Hematopoietic multipotent progenitor cell treated with erythropoietin and hydrocortisone succinate and interleukin-3 and kit ligand, for 8 days (in vitro differentiated cells): ENCODE results near the gene TALDO1.
"Not testable (repeated sequence)": the region's sequence is repeated elsewhere in the genome, so short reads cannot be mapped to it uniquely, and the experiment has no call there.

Experiments
- DNase-seq: peaks from one replicate; pipeline ENCODE4 v3.0.0-alpha.2; 2015

The TALDO1 gene

DNA sequence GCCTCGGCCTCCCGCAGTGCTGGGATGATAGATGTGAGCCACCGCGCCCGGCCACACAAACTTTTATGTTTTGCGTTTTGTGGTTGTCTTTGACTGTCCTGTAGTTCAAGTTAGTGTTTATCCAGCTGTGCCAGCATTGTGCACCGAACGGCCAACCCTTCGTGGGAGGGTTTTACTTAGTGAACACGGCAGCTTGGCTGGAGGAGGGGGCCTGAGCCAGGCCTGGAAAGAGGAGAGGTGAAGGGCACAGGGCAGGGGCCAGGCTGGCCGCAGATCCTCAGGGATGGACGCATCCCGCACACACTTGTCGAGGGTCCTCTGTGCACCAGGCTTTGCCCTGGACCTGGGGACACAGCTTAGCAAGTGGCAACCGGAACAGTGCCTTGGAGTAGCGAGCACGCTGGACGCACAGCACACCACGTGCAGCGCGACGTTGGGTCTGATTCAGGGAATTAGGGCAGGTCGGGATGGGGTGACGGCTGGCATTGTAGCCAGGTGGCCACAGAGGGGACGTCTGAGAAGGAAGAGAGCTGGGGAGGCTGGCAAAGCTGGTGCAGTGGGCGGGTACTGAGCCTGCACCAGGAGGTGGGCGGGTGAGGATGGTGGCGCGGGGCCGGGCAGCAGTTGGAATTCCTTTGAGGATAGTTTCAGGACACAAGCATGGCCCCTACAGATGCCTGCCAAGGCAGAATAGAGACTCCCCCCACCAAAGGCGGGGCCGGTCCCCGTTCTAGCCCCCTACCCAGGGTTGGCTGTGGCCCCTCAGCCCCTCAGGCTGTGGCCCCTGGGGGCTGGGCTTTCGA, 27.8 kb upstream of the TALDO1 start:
- no peak for DNase-seq

DNA sequence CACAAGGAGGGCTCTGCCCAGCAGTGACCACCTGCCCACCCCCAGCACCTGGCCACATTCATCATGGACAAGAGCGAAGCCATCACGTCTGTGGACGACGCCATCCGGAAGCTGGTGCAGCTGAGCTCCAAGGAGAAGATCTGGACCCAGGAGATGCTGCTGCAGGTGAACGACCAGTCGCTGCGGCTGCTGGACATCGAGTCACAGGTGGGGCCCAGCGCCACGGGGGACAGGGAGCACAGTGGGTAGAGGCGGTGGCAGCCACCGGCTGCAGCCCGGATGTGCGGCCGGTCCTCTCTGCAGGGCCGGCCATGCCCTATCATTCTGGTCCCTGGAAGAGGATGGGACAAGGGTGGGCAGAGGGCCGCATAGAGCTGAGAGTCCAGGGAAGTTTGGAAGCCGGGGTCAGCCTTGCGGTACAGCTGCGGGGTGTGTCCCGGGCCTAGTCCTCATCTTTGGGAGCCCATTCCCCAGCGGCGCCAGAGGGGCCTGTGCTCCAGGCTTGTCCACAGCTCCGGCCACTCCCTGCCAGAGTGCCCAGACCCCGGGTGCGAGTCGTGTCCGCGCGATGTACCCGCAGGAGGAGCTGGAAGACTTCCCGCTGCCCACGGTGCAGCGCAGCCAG, 27.1 kb upstream of the TALDO1 start:
- no peak for DNase-seq

DNA sequence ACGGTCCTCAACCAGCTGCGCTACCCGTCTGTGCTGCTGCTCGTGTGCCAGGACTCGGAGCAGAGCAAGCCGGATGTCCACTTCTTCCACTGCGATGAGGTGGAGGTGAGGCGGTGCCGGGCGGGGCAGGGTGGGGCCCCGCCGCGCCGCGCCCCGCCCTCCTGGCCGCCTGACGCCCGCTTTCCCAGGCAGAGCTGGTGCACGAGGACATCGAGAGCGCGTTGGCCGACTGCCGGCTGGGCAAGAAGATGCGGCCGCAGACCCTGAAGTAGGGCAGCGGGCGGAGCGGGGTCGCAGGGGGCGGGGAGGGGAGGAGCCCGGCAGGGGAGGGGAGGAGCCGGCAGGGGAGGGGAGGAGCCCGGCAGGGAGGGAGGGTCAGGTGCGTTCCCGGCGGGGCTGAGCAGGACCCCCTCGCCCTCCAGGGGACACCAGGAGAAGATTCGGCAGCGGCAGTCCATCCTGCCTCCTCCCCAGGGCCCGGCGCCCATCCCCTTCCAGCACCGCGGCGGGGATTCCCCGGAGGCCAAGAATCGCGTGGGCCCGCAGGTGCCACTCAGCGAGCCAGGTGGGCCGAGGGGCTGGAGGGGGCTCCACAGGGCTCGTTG, 26.5 kb upstream of the TALDO1 start:
- no peak for DNase-seq

DNA sequence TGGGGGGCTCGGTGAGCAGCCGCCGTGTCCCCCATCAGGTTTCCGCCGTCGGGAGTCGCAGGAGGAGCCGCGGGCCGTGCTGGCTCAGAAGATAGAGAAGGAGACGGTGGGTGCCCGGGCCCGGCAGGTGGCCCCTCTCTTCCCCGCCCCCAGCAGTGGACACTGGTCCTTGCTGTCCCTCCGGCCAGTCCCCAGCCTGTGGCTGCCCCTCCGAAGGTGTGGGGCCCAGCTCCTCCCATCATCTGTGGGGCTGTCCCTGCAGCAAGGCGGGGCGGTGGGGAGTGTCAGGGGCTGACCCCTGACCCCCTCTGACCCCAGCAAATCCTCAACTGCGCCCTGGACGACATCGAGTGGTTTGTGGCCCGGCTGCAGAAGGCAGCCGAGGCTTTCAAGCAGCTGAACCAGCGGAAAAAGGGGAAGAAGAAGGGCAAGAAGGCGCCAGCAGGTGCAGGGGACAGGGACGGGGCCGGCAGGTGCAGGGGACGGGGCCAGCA, 26.0 kb upstream of the TALDO1 start:
- DNase-seq: no peak

DNA sequence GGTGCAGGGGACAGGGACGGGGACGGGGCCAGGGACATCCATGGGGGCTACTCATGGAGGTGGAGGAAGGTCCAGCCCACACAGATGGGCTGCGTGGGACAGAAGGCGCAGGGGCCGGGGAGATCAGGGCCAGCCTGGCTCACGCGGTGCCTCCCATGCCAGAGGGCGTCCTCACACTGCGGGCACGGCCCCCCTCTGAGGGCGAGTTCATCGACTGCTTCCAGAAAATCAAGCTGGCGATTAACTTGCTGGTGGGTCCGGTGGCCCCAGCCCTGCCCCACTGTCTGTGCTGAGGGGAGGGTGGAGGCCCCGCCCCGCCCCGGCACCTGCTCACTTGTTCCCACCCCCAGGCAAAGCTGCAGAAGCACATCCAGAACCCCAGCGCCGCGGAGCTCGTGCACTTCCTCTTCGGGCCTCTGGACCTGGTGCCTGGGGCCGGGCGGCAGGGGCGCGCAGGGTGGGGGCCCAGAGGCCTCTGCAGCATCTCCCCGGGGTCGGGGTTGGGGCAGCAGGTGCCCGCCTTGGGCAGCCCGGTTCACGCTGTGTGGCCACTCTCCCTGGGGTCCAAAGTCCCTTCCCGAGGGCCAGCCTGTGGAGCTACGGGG, 25.4 kb upstream of the TALDO1 start:
- DNase-seq: peak; percentile 29

DNA sequence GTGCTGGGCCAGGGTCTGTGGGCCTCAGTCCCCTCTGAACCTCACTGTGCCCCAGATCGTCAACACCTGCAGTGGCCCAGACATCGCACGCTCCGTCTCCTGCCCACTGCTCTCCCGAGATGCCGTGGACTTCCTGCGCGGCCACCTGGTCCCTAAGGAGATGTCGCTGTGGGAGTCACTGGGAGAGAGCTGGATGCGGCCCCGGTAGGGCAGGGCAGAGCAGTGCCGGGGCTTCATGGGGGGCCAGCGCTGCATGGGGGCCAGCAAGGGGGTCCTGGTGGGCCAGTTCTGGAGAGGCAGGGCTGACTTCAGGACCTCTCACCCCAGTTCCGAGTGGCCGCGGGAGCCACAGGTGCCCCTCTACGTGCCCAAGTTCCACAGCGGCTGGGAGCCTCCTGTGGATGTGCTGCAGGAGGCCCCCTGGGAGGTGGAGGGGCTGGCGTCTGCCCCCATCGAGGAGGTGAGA, 24.9 kb upstream of the TALDO1 start:
- no peak for DNase-seq

DNA sequence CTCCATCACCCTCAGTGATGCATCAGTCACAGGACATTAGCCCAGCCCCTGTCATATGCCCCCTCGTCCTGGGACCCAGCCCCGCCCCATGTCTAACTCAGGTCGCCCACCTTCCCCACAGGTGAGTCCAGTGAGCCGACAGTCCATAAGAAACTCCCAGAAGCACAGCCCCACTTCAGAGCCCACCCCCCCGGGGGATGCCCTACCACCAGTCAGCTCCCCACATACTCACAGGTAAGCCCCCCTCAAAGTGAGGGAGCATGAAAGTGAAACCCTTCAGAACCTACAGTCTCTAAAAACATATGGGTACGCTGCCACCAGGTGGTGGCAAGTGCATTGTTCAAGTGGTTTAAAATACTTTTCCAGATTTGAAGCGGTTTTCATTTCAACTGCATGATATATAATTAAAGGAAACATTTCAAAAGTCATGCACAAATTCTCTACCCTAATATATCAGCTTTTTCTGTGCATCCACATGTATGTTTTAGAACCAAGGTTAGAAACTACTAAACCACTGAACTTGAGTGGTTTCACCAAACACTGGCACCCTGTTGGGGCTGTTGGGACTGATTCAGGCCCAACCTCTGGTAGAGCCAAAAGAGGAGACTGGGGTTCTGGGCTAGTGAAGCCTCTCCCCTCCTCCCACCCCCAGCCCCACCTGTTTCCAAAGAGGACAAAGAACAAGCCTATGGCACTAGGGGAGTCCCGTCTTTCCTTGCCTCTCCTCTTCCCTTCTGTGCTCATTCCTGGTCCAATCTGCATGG, 24.0 kb upstream of the TALDO1 start:
- peak; percentile 71 for DNase-seq

DNA sequence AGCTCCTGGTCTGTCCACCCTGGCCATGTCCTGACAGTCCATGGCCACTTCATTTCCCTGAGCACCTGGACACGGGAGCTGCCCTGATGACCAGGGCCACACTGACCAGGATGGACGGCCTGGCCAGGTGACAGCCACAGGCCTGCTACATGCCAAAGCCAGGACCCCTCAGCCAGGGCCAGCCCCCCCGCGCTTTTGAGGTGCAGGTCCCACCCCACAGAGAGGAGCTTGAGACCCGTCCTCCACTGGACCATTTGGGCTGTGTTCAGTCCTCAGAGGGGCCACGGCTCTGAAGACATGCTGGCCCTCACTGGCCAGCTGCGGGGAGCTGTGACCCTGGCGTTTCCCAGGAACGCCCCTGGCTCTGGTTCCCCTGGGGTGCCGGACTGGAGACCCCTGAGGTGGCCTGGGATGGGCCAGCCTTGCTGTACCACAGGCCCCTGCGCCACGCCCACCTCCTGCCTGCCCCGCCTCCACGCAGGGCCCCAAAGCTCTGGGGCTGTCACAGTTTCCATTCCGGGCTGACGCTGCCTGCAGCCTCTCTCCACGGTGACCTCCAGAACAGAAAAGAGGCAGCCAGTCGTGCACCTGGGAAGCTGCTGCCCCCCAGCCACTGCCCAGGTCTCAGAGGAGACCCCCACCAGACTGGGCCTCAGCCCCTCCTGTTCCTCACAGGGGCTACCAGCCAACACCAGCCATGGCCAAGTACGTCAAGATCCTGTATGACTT, 23.1 kb upstream of the TALDO1 start:
- no peak for DNase-seq

DNA sequence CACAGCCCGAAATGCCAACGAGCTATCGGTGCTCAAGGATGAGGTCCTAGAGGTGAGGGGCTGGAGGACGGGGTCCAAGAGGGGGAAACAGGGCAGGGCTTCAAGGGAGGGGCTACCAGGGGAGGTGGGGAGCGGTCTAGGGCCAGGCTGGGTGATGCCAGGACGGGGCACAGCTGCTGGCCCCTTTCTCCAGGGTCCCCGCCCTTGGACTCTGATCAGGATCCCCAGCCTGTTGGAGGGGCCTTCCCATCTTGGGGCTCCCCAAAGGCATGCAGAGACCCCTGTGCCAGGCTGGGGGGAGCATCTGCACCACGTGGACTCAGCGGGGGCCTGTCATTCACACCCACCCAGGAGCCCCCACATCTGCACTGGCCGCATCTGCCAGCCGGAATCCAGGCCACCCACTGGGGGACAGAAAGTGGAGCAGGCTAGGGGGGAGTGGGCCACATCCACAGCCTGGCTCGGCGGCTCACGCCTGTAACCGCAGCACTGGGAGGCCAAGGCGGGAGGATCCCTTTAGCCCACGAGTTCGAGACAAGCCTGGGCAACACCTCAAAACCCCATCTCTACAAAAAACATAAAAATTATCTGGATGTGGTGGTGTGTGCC, 22.4 kb upstream of the TALDO1 start:
- no peak for DNase-seq

DNA sequence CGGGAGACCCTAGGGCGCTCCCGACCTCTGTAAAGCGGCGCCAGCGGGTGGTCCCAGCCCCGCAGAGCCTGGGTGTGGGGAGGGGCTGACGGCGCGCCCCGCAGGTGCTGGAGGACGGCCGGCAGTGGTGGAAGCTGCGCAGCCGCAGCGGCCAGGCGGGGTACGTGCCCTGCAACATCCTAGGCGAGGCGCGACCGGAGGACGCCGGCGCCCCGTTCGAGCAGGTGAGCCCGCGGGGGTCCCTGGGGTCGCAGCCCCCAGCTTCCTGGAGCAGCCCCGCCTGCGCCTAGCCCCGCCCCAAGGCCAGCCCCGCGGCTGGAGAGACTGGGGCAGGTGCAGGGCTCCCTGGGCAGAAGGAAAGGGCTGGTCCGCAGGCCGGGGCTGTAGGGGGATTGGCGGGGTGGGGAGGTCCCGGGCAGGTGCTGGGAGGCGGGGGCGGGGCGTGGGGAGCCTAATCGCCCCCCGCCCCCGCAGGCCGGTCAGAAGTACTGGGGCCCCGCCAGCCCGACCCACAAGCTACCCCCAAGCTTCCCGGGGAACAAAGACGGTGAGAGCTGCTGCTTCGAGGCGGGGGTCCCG, 21.6 kb upstream of the TALDO1 start:
- no peak for DNase-seq

DNA sequence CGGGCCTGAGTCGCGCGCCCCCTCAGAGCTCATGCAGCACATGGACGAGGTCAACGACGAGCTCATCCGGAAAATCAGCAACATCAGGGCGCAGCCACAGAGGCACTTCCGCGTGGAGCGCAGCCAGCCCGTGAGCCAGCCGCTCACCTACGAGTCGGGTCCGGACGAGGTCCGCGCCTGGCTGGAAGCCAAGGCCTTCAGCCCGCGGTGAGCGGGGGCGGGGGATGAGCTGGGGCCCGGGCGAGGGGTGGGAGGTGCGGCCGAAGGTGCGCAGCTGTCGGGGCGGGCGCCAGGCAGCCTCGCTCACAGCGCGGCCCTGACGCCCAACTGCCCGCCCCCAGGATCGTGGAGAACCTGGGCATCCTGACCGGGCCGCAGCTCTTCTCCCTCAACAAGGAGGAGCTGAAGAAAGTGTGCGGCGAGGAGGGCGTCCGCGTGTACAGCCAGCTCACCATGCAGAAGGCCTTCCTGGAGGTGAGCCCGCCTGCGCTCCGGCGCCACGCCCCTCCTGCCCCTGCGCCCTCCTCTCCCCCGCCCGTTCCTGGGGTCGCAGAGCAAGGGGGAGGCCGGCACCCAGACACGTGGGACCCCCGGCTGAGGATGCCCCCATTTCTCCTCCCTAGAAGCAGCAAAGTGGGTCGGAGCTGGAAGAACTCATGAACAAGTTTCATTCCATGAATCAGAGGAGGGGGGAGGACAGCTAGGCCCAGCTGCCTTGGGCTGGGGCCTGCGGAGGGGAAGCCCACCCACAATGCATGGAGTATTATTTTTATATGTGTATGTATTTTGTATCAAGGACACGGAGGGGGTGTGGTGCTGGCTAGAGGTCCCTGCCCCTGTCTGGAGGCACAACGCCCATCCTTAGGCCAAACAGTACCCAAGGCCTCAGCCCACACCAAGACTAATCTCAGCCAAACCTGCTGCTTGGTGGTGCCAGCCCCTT, 20.7 kb upstream of the TALDO1 start:
- DNase-seq: peak; percentile 35

DNA sequence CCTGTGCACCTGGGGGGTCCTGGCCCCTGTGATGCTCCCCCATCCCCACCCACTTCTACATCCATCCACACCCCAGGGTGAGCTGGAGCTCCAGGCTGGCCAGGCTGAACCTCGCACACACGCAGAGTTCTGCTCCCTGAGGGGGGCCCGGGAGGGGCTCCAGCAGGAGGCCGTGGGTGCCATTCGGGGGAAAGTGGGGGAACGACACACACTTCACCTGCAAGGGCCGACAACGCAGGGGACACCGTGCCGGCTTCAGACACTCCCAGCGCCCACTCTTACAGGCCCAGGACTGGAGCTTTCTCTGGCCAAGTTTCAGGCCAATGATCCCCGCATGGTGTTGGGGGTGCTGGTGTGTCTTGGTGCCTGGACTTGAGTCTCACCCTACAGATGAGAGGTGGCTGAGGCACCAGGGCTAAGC, 20.0 kb upstream of the TALDO1 start:
- no peak for DNase-seq

DNA sequence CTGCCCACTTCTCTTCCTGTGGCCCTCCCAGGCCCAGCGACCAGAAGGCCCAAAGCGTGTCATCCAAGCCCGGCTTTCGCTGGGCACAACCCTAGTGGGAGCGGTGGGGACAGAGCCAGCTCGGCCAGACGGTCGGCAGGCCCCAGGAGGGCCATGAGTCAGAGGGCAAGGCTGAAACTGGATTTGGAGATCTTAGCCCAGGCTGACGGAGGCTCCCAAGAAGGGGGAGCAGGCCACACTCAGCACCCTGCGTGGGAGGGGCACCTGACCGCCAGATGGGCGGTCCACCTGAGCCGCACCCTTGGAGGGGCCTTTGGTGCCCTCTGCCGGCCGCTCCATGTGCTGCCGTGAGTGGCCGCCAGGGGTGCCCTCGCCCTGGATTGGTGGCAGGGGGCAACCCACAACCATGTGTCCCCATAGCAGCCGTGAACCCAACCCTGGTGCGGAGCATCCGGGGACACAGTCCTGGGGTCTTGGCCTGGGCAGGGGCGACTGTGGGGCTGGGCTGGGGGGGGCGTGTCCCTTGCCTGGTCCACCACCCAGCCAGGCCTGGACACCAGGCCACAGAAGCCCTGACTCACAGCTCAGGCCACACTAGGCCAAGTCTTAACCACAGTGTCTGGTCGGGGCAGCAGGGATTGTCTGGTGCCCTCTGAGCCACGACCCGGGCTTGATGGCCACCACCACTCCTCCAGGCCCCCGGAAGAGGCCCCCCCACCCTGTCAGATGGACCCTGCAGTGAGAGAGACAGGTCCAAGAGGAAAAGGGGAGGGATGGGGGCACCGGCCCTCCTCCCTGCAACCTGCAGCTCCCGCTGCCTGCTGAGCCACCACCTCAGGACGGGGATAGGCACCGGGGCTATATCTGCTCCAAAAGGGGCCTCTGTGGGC, 19.2 kb upstream of the TALDO1 start:
- peak; percentile 75 for DNase-seq

DNA sequence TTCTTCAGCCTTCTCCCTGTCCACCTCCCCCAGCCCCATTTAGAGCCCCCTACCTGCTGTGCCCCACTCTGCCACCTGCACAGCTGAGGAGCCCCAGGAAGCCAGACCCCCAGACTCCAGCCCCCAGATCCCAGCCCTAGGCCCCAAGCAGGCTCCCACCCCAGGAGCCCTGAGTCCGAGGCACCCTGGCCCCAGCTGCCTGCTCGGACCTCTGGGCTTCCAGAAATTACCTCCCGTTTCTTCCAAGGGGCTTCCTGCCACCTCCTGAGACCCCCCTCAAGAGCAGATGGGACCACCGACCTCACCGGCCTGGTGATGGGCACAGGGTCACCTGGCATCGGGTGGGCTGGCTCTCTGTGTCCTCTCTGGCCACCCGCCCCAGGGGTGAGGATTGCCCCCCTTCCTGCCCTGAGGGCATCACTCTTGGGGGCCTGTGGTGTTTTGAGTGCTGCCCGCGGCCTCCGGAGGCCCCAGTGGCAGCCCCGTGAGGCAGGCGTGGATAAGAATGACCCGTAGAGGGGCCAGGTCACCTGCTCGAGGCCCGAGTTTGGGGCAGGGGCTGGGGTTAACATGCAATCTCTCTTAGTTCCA, 18.3 kb upstream of the TALDO1 start:
- DNase-seq: no peak

DNA sequence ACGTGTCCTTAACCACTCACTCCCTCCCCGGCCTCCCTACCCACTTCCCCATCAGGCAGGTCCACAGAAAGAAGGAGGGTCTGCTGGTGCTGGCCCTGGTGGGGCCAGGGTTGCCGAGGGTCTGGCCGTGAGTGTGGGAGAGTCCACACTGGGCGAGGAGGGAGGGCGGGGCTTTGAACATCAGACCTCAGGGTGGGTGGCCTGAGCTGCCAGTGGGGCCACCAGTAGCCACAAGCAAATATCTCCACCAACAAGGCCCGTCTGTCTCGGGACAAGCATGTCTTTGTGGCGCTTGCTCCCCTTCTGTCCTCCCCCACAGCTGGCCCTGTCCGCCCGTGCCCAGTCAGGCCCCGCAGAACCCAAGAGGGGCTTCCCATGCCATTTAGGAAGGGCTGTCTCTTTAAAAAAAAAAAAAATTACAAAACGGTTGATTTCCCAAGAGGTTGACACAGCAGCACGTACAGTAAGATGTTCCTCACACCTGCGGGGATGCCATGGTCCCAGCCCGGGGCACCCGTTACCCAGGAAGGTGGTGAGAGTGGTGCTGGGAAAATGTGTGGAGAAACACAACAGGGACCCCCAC, 17.7 kb upstream of the TALDO1 start:
- no peak for DNase-seq

DNA sequence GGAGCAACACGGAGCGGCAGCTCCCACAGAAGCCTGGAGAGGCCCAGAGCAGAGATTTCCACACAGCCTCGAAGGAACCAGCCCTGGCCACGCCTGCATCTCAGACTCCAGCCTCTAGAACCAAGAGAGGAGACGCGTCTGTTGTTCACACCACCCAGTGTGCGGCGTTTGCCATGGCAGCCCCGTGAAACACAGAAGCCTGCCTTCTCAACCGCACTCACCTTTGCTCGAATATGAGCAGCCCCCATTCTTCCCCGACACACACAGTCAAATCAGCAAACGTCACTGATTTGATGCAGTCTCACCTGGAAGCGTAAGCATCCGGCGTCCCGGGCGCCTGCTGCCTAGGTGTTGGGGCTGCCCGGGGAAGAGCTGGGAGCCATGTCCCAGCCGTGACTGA, 14.2 kb upstream of the TALDO1 start:
- DNase-seq: no peak

DNA sequence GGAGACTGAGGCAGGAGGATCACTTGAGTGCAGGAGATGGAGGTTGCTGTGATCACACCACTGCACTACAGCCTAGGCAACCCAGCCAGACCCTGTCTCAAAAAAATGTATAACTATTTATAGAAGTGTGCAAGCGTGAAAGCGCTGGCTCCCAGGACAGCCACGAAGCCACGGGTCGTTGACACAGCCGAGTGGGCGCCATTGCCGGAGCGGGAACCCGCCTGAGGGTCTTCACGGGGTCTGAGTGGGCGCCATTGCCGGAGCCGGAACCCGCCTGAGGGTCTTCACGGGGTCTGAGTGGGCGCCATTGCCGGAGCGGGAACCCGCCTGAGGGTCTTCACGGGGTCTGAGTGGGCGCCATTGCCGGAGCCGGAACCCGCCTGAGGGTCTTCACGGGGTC, 12.7 kb upstream of the TALDO1 start:
- not testable (repeated sequence) for DNase-seq

DNA sequence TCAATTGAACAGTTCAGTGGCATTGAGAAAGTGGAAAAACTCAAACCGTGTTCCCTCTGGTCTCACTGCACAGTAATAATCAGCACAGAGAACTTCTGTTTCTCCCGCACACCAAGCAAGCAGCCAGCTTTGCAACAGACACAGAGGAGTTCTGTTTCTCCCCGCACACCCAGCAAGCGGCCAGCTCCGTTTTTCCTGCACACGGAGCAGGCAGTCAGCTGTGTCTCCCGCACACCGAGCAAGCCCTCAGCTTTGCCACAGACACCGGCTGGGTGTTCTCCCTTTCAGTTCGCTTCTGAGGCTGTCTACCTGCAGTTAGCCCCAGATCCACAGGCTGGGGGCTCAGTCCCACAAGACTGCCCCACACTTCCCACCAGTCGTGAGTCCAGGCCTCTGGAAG, 9.9 kb upstream of the TALDO1 start:
- no peak for DNase-seq
